DMS114 treated with DMSO at 0.1 percent for 48 hours (cell line): Measurements from ENCODE around the gene BUD31.

ENCODE experiments used
- DNase-seq: peaks from one replicate; lab custom pipeline; 2025; ENCODE audit not compliant: unreplicated experiment; lab: John Stamatoyannopoulos, UW

The BUD31 gene

DNA sequence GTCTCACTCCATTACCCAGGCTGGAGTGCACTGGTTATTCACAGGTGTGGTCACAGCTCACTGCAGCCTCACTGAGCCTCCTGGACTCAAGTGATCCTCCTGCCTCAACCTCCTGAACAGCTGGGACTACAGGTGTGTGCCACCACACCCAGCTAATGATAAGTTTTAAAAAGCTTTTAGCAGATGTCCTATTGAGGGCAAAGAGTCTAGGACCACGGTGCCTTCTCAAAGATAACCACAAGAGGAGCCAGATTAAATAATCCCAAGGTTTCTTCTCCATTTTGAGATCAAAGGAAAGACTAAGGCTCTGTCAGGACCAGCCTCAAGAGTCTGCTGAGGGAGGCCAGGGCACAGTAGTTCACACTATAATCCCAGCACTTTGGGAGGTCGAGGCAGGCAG is 52.5 kb downstream of the BUD31 start:
- DNase-seq = no peak

DNA sequence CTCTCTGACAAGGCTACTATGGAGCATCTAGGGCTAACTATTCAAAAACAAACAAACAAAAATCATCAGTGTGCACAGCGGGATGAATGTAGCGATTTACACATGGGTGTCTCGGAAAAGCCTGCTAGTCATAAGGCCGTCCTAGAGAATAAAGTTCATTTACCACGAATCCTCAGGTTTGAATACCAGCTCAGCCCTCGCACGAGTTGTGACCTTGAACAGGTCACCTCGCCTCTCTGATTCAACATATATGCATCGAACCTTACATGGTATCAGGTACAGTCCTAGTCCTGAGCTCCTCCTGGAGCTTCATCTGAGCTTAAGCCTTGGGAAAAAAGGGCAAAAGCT is 56.6 kb downstream of the BUD31 start:
- DNase-seq = no peak

DNA sequence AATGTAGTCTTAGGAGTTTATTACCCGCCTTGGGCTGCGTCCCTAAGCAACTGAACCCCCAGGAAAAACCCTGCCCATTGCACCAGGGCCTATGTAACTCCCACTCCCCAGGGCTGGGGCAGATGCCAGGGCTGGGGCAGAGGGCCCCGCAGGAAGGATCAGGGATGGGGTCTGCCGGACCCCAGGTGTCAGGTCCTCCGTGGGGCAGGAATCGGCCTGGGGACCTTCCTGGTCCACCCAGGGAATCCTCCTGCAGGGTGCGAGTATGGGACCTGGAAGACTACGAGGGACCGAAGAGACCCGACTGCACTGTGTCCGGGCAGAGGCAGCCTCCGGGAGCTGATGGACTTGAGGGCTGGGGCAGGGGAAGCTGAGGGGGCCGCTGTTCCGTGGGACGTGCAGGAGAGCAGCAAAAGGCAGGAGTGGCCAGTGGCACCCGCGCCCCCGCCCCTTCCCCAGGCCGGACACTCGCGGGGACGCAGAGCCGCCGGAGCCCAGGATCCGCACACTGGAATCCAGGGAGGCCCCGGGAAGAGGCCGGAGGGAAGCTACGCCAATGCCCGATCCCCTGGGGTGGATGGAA is 59.7 kb downstream of the BUD31 start:
- DNase-seq = no peak
